ENCODE results near the gene LGALS14. TPM values are rescaled to one million over a fixed set of nuclear protein-coding genes. Genes with fewer than 3 reads are reported as not detected.

LGALS14 gene
- total and polyA plus RNA-seq, 2 of the 8 experiments (the other 6 are each of a cell fraction or from before 2014, with no cell fraction given), result 0.50 to 0.77 TPM

GRCh38 chr19:39737891-39738290 lies 33.6 kb downstream of the LGALS14 start, which contains the start of gene CLC (continued):
- TF ChIP-seq SP1 (IDR thresholded peaks at IDR 0.05; ENCODE audit: low read depth, low read length), result no peak

All from H1 (cell line).